ENCODE measurements around the gene ZBTB39. TPM values are rescaled to one million over a fixed set of nuclear protein-coding genes. Genes with fewer than 3 reads are reported as not detected.

Gene ZBTB39
- polyA plus RNA-seq, 4 donors = 0.81 to 6.5 (median 1.8) TPM

DNA sequence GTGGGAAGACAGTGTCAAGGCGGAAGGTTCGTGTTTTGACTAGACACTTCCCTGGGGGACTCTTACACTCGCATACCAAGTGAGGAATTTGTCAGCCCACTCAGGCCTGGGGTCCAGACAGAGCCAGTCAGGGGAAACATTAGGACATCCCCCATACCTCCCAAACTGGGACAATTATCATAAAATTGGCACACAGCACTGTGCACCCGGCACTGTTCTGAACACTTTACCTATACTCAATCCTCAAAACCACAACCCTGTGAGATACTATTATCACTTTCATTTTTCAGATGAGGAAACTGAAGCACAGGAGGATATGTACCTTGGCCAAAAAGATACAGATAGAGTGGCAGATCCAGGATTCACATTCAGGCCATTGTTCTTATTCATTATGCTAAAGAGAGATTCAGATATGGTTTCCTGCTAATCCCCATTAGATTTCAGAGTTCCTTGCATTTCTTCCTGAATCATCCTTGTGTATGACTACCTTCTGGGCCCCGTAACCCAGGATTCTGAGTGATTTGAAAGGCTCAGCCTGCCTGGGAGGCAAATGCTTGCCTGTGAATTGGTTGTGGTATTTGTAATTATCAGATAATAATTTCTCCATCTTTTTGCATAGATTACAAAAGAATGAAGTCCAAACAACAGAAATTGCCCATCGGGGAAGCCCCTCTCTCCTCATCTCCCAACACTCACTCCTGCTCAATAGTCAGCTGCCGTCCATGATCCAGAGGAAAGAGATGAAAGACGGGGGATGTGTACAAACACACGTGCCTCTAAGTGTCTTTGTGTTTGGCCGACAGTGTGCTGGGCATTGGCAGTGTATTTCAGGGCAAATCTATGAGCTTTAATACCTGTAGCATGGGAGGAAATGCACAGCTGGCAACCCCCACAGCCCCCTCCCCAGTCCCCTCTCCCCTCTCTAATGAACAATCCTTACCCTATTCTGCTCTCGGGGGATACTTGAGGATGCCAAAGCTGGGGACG, 5.4 kb upstream of the ZBTB39 start:
- H3K4me1 ChIP-seq (ENCODE audit: control insufficient read depth in 3 of 3, insufficient read depth in 2 of 3, low read depth in 1 of 3, low read length in 2 of 3) = peaks cover 2 to 16% (median 3%) of the 10 kb centered on the region in 3 donors
- H3K27me3 ChIP-seq (ENCODE audit: control insufficient read depth in 3 of 3, insufficient read depth in 3 of 3, low read length in 3 of 3) = peaks cover 0 to 13% (median 0%) of the 10 kb centered on the region in 3 donors
- H3K9me3 ChIP-seq (ENCODE audit: control insufficient read depth in 2 of 2, insufficient read depth in 1 of 2, low read depth in 1 of 2, low read length in 1 of 2) = no peaks in the 10 kb centered on the region
- H3K4me3 ChIP-seq (ENCODE audit: low read depth in 1 of 3, low read length in 3 of 3) = no peak overlapping the region
- no peak overlapping the region for H3K27ac ChIP-seq (ENCODE audit: low read depth in 1 of 3, low read length in 2 of 3)
- 77 to 82% (median 82%) methylated on average over 12 of the region's 12 CpGs for WGBS, 3 donors
- DNase-seq = no peak
- no peak for FAIRE-seq
- peaks cover 0 to 5% (median 0%) of the 10 kb centered on the region in 3 donors for H3K36me3 ChIP-seq (ENCODE audit: control insufficient read depth in 3 of 3, insufficient read depth in 2 of 3, low read depth in 1 of 3, low read length in 3 of 3)

DNA sequence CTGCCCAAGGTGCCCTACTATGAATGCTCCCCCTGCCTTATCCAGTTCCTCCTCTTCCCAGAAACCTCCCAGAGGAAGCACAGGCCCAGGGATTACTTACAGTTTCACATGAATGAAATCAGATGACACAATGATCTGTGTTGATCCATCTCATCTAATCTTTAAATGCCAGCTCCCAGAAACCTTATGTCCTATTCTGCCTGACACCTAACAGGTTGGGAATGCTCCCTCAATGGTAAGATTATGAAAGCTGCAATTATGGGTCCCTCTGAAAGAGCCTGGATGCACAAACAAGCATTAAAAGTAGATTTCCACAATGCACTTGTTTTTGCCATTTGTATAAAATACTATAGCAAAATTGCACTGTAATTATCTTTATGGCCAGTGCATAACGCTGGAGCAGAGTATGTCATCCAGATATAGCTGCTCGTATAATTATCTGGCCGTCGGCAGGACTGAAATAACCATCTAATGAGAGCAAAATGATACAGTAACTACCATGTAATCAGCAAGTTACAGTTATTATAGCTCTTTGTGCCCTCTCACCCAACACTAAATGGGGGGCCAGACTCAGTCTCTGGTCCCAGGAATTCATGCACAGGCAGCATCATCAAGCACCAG, 4.4 kb upstream of the ZBTB39 start:
- DNase-seq = no peak
- no peak overlapping the region for H3K4me3 ChIP-seq (ENCODE audit: low read depth in 1 of 3, low read length in 3 of 3)
- peaks cover 3 to 19% (median 5%) of the 10 kb centered on the region in 3 donors for H3K4me1 ChIP-seq (ENCODE audit: control insufficient read depth in 3 of 3, insufficient read depth in 2 of 3, low read depth in 1 of 3, low read length in 2 of 3)
- H3K27me3 ChIP-seq (ENCODE audit: control insufficient read depth in 3 of 3, insufficient read depth in 3 of 3, low read length in 3 of 3) = peaks cover 0 to 13% (median 0%) of the 10 kb centered on the region in 3 donors
- WGBS, 3 donors = 34 to 66% (median 59%) methylated on average over 4 of the region's 4 CpGs
- H3K9me3 ChIP-seq (ENCODE audit: control insufficient read depth in 2 of 2, insufficient read depth in 1 of 2, low read depth in 1 of 2, low read length in 1 of 2) = no peaks in the 10 kb centered on the region
- H3K36me3 ChIP-seq (ENCODE audit: control insufficient read depth in 3 of 3, insufficient read depth in 2 of 3, low read depth in 1 of 3, low read length in 3 of 3) = peaks cover 0 to 5% (median 0%) of the 10 kb centered on the region in 3 donors
- no peak overlapping the region for H3K27ac ChIP-seq (ENCODE audit: low read depth in 1 of 3, low read length in 2 of 3)
- FAIRE-seq = no peak

DNA sequence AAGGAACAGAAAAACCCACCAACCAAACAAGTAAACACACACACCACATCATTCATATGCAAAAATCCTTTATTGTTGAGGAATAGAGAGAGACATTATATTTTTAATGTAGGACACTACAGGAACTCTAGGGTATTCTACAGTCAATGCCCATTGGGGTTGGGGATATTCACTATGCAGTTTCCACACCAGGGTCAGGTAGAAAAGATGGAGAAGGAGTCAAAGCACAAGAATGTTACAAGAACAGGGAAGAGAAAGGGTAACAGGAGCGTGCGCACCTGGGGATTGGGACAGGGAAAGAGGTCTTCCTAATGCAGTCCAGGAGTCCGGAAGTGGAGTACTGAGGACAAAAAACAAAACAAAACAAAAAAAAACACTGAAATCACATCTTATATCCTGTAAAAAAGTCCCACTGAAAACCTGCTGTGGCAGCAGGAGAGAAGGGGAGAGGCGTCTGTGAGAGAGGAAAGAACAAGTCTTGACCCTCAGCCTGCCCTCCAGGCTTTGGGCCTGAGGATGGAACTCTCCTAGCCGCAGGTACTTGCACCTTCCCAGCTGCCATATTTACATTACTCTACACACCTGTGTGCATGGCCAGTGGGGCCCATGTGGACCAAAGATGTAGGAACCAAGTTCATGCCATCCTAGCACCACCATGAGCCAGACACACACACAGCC, 3.7 kb upstream of the ZBTB39 start:
- H3K27me3 ChIP-seq (ENCODE audit: control insufficient read depth in 3 of 3, insufficient read depth in 3 of 3, low read length in 3 of 3) = peaks cover 0 to 10% (median 0%) of the 10 kb centered on the region in 3 donors
- H3K9me3 ChIP-seq (ENCODE audit: control insufficient read depth in 2 of 2, insufficient read depth in 1 of 2, low read depth in 1 of 2, low read length in 1 of 2) = no peaks in the 10 kb centered on the region
- FAIRE-seq (no peak), DNase-seq (no peak)
- H3K4me3 ChIP-seq (ENCODE audit: low read depth in 1 of 3, low read length in 3 of 3) = no peak overlapping the region
- H3K4me1 ChIP-seq (ENCODE audit: control insufficient read depth in 3 of 3, insufficient read depth in 2 of 3, low read depth in 1 of 3, low read length in 2 of 3) = peaks cover 3 to 22% (median 5%) of the 10 kb centered on the region in 3 donors
- 90 to 93% (median 92%) methylated on average over 5 of the region's 5 CpGs for WGBS, 3 donors
- H3K36me3 ChIP-seq (ENCODE audit: control insufficient read depth in 3 of 3, insufficient read depth in 2 of 3, low read depth in 1 of 3, low read length in 3 of 3) = peaks cover 0 to 5% (median 0%) of the 10 kb centered on the region in 3 donors
- no peak overlapping the region for H3K27ac ChIP-seq (ENCODE audit: low read depth in 1 of 3, low read length in 2 of 3)

DNA sequence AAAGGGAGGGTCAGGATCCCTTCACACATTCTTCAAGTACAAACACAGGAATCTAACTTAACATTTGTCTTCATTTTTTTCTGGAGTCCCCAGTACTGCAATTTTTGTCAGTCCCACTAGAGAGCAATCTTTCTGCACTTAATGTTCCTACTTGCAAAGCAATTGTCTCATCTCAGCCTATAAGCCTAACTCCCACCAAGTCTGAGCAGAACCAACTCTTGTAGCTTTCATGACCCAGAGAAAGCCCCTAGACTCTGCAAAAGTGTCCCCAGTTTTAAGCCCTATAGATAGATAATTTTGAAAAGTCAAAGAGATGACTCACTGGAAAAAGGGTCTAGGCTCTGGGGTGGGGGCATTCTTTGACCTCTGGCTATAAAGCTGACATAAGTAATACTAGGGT, 1.8 kb upstream of the ZBTB39 start:
- no peak for FAIRE-seq
- no peak overlapping the region for H3K4me3 ChIP-seq (ENCODE audit: low read depth in 1 of 3, low read length in 3 of 3)
- peak; percentile 61 to 70 for DNase-seq

DNA sequence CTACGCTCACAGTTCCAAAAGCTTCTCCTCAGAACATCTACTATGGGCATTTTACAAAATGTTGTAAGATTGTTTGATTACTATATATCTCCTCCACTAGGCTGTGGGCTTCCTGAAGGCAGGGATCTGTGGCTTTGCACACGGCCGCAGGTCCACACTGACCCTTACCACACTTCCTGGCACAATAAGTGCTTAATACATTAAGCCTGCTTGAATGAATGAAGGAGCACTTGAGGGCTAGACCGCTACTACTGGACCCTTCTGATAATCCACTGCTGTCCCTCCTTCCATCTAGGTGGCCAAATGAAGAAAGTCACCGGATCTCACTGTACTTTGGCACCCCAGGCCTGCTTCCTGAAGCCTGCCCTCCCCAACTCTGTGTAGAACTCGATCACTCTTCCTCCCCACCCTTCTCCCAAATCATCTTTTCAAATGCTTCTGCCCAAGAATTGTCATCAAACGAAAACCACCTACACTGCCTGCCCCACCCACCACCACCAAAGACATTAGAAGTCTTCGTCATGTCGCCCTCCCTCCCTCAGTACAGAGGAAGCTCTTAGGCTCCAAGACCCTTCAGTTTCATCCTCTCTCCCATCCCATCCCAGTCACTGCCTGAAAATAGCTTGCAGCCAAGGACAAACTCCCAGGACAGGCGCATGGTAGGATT, 596 bp upstream of the ZBTB39 start:
- H3K4me1 ChIP-seq (ENCODE audit: control insufficient read depth in 3 of 3, insufficient read depth in 2 of 3, low read depth in 1 of 3, low read length in 2 of 3) = peaks cover 3 to 26% (median 5%) of the 10 kb centered on the region in 3 donors
- peak overlapping the region in 2 of 3 donors; percentile 24 to 75 for H3K4me3 ChIP-seq (ENCODE audit: low read depth in 1 of 3, low read length in 3 of 3)
- H3K27me3 ChIP-seq (ENCODE audit: control insufficient read depth in 3 of 3, insufficient read depth in 3 of 3, low read length in 3 of 3) = no peaks in the 10 kb centered on the region
- 41 to 52% (median 44%) methylated on average over 10 of the region's 10 CpGs for WGBS, 3 donors
- peaks cover 2 to 29% (median 3%) of the 10 kb centered on the region in 3 donors for H3K36me3 ChIP-seq (ENCODE audit: control insufficient read depth in 3 of 3, insufficient read depth in 2 of 3, low read depth in 1 of 3, low read length in 3 of 3)
- DNase-seq (no peak), FAIRE-seq (no peak)
- H3K9me3 ChIP-seq (ENCODE audit: control insufficient read depth in 2 of 2, insufficient read depth in 1 of 2, low read depth in 1 of 2, low read length in 1 of 2) = no peaks in the 10 kb centered on the region
- H3K27ac ChIP-seq (ENCODE audit: low read depth in 1 of 3, low read length in 2 of 3) = peak overlapping the region in 1 of 3 donors; percentile 48

More for the DNA sequence above, 1.8 kb upstream of the ZBTB39 start:
- Histone ChIP-seq H3K4me1 (ENCODE audit: control insufficient read depth in 3 of 3, insufficient read depth in 2 of 3, low read depth in 1 of 3, low read length in 2 of 3) (peaks cover 3 to 24% (median 5%) of the 10 kb centered on the region in 3 donors), H3K27ac (ENCODE audit: low read depth in 1 of 3, low read length in 2 of 3) (peak overlapping the region in 1 of 3 donors; percentile 8), H3K36me3 (ENCODE audit: control insufficient read depth in 3 of 3, insufficient read depth in 2 of 3, low read depth in 1 of 3, low read length in 3 of 3) (peaks cover 0 to 19% (median 2%) of the 10 kb centered on the region in 3 donors), H3K27me3 (ENCODE audit: control insufficient read depth in 3 of 3, insufficient read depth in 3 of 3, low read length in 3 of 3) (no peaks in the 10 kb centered on the region), H3K9me3 (ENCODE audit: control insufficient read depth in 2 of 2, insufficient read depth in 1 of 2, low read depth in 1 of 2, low read length in 1 of 2) (no peaks in the 10 kb centered on the region)

DNA sequence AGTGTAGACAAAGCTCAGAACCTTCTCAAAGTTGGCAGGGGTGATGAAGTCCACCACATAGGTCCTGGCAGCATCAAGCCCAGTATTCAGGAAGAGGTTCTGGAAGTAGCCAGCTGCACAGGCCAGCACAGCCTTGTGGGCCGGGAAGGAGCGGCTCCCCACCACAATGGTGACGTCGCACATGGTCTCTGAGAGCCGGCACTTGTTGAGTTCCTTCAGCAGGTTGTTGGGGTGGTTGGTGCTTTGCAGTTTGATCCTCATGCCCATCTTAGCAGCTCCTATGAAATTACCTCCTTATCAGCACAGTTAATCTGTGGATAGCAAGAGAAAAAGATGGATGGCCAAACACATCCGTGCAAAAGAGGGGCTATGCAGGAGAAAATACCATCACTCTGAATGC, 1.7 kb downstream of the ZBTB39 start:
- FAIRE-seq (no peak), DNase-seq (no peak)
- Histone ChIP-seq H3K9me3 (ENCODE audit: control insufficient read depth in 2 of 2, insufficient read depth in 1 of 2, low read depth in 1 of 2, low read length in 1 of 2) (no peaks in the 10 kb centered on the region), H3K27me3 (ENCODE audit: control insufficient read depth in 3 of 3, insufficient read depth in 3 of 3, low read length in 3 of 3) (no peaks in the 10 kb centered on the region), H3K4me1 (ENCODE audit: control insufficient read depth in 3 of 3, insufficient read depth in 2 of 3, low read depth in 1 of 3, low read length in 2 of 3) (peaks cover 3 to 34% (median 5%) of the 10 kb centered on the region in 3 donors), H3K27ac (ENCODE audit: low read depth in 1 of 3, low read length in 2 of 3) (no peak overlapping the region), H3K4me3 (ENCODE audit: low read depth in 1 of 3, low read length in 3 of 3) (no peak overlapping the region), H3K36me3 (ENCODE audit: control insufficient read depth in 3 of 3, insufficient read depth in 2 of 3, low read depth in 1 of 3, low read length in 3 of 3) (peaks cover 2 to 40% (median 3%) of the 10 kb centered on the region in 3 donors)
- 82 to 92% (median 84%) methylated on average over 6 of the region's 6 CpGs for WGBS, 3 donors

DNA sequence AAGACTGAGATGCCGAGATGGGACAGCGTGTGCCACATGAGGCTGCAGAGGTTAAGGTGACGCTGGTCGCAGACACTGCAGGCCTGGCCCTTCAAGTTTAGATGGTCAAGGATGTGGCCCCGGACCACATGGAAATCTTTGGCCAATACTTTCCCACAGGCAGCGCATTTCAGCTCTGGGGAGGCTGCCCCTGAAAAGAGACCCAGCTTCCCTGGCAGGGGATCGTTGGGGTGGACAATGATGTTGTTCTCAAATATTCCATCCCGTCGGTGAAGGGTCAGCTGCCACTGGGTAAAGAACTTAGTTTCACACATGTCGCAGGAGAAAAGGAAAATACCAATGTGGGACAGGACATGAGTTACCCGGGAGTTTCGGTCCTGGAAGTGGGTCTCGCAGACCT, 3.0 kb downstream of the ZBTB39 start:
- Histone ChIP-seq H3K4me3 (ENCODE audit: low read depth in 1 of 3, low read length in 3 of 3) (no peak overlapping the region), H3K9me3 (ENCODE audit: control insufficient read depth in 2 of 2, insufficient read depth in 1 of 2, low read depth in 1 of 2, low read length in 1 of 2) (no peaks in the 10 kb centered on the region), H3K4me1 (ENCODE audit: control insufficient read depth in 3 of 3, insufficient read depth in 2 of 3, low read depth in 1 of 3, low read length in 2 of 3) (peaks cover 3 to 26% (median 4%) of the 10 kb centered on the region in 3 donors), H3K27me3 (ENCODE audit: control insufficient read depth in 3 of 3, insufficient read depth in 3 of 3, low read length in 3 of 3) (no peaks in the 10 kb centered on the region), H3K27ac (ENCODE audit: low read depth in 1 of 3, low read length in 2 of 3) (no peak overlapping the region), H3K36me3 (ENCODE audit: control insufficient read depth in 3 of 3, insufficient read depth in 2 of 3, low read depth in 1 of 3, low read length in 3 of 3) (peaks cover 2 to 47% (median 3%) of the 10 kb centered on the region in 3 donors)
- no peak for DNase-seq
- 93 to 95% (median 94%) methylated on average over 13 of the region's 13 CpGs for WGBS, 3 donors
- FAIRE-seq = no peak

All from small intestine (tissue), 7 donors.